K562 (cell line): Measurements from ENCODE around the gene PDE4A. TPM values are rescaled to one million over a fixed set of nuclear protein-coding genes. Genes with fewer than 3 reads are reported as not detected.

Experiments used
- ELF1 ChIP-seq: fragments of 200-800 bp; sonication (Bioruptor generic); IDR thresholded peaks from 2 replicates; pipeline ENCODE4 v1.6.1; 2016; ENCODE audit warnings: missing genetic modification characterization, missing compliant biosample characterization
- MXD1 ChIP-seq: fragments of 250-450 bp; sonication (Bioruptor Pico); IDR thresholded peaks from 2 replicates; pipeline ENCODE4 v1.8.0; 2021; ENCODE audit warnings: borderline replicate concordance, mild to moderate bottlenecking, moderate library complexity; ENCODE audit not compliant: poor library complexity, severe bottlenecking
- ZBTB2 ChIP-seq: fragments of 450-650 bp; IDR thresholded peaks from 2 replicates; pipeline ENCODE4 v1.6.1; 2016; ENCODE audit warnings: antibody characterized with exemption
- ZMIZ1 ChIP-seq, 2 experiments: fragments of 150-350 bp in 1 of 2; IDR thresholded peaks; 2 replicates each; pipeline ENCODE4 v1.6.1; 2012 to 2016; ENCODE audit warnings: low read depth in 2 of 2, low read length in 2 of 2, mild to moderate bottlenecking in 1 of 2, moderate library complexity in 1 of 2
- polyA plus RNA-seq, 8 experiments: library from polyadenylated mRNA; depleted of rRNA in 4 of 8; stranded (reverse) in 5 of 8; unstranded in 3 of 8; fragments of >200 nt; fragmentation: Nextera tagmentation in 2 of 8; fragmentation: Illumina TruSeq in 1 of 8; extraction: Ambion mirVana in 2 of 8; extraction: Trizol in 1 of 8; gene quantifications; 2 replicates each; pipeline versions ENCODE4 v1.2.1 to v1.2.3, GENCODE V29; 2011 to 2014; ENCODE audit warnings: inconsistent platforms in 1 of 8, missing spikeins in 1 of 8
- total RNA-seq, 7 experiments: library from RNA; depleted of rRNA in 6 of 7; stranded (reverse); fragments of >200 nt in 6 of 7; fragmentation: Illumina TruSeq in 2 of 7; extraction: Trizol in 2 of 7; gene quantifications; 2 replicates each; pipeline versions ENCODE4 v1.2.1 to v1.2.3, GENCODE V29; 2011 to 2021; ENCODE audit warnings: low replicate concordance in 1 of 7

Gene PDE4A
- total and polyA plus RNA-seq, 9 of the 15 experiments (the other 6 are each of a cell fraction or from before 2014, with no cell fraction given) = 0.66 to 26.9 (median 4.6) TPM

GRCh38 chr19:10379880-10380312 is 40.4 kb upstream of the PDE4A start (continued):
- TF ChIP-seq ZMIZ1 (IDR thresholded peaks at IDR 0.05; ENCODE audit: low read depth in 2 of 2, low read length in 2 of 2) (no peak), MXD1 (CRISPR knock-in tag) (no peak), ELF1 (tag) (no peak), ZBTB2 (no peak)
